GM23248 (cell line): ENCODE data around the gene ZSCAN9. TPM values are rescaled to one million over a fixed set of nuclear protein-coding genes. Genes with fewer than 3 reads are reported as not detected.

Experiments used
- DNase-seq: peaks from one replicate; pipeline ENCODE4 v3.0.0-alpha.2; 2015
- H2AFZ ChIP-seq: fragments of 200-600 bp; sonication (generic); 2 replicates; pipeline ENCODE4 v1.6.1; 2016; ENCODE audit warnings: antibody characterized with exemption
- H3F3A ChIP-seq: fragments of 200-600 bp; sonication (generic); 2 replicates; pipeline ENCODE4 v1.6.1; 2016; ENCODE audit warnings: mild to moderate bottlenecking, antibody characterized with exemption, mixed run types; ENCODE audit not compliant: insufficient read depth
- H3K27ac ChIP-seq: fragments of 200-600 bp; sonication (generic); 2 replicates; pipeline ENCODE4 v1.5.1; 2016; ENCODE audit warnings: mild to moderate bottlenecking
- H3K27me3 ChIP-seq: fragments of 200-600 bp; sonication (generic); replicated peaks from 2 replicates; pipeline ENCODE4 v1.6.1; 2016; ENCODE audit warnings: mild to moderate bottlenecking; ENCODE audit not compliant: insufficient read depth
- H3K36me3 ChIP-seq: fragments of 200-600 bp; sonication (generic); 2 replicates; pipeline ENCODE4 v1.6.1; 2016; ENCODE audit warnings: low read depth, mild to moderate bottlenecking
- H3K4me1 ChIP-seq: fragments of 200-600 bp; sonication (generic); 2 replicates; pipeline ENCODE4 v1.6.1; 2016; ENCODE audit warnings: mild to moderate bottlenecking; ENCODE audit not compliant: insufficient read depth
- H3K4me2 ChIP-seq: fragments of 200-600 bp; sonication (generic); one replicate; pipeline ENCODE4 v1.6.1; 2016; ENCODE audit warnings: mild to moderate bottlenecking; ENCODE audit not compliant: unreplicated experiment
- H3K4me3 ChIP-seq: fragments of 200-600 bp; sonication (generic); 2 replicates; pipeline ENCODE4 v1.5.1; 2016; ENCODE audit warnings: mild to moderate bottlenecking
- H3K79me2 ChIP-seq: fragments of 200-600 bp; sonication (generic); 2 replicates; pipeline ENCODE4 v1.6.1; 2016; ENCODE audit warnings: mild to moderate bottlenecking; ENCODE audit not compliant: insufficient read depth
- H3K9ac ChIP-seq: fragments of 200-600 bp; sonication (generic); 2 replicates; pipeline ENCODE4 v1.6.1; 2016; ENCODE audit warnings: mild to moderate bottlenecking
- H3K9me2 ChIP-seq: fragments of 200-600 bp; sonication (generic); 2 replicates; pipeline ENCODE4 v1.6.1; 2016; ENCODE audit warnings: mixed run types, mild to moderate bottlenecking, moderate library complexity; ENCODE audit not compliant: insufficient read depth
- H3K9me3 ChIP-seq: fragments of 200-600 bp; sonication (generic); one replicate; pipeline ENCODE4 v1.6.1; 2017; ENCODE audit warnings: low read depth
- H4K20me1 ChIP-seq: fragments of 200-600 bp; sonication (generic); 2 replicates; pipeline ENCODE4 v1.6.0; 2016; ENCODE audit not compliant: insufficient read depth
- EZH2 ChIP-seq: fragments of 200-600 bp; sonication (generic); IDR thresholded peaks from 2 replicates; pipeline ENCODE4 v1.6.1; 2018; ENCODE audit warnings: antibody characterized with exemption, mild to moderate bottlenecking; ENCODE audit not compliant: insufficient read depth, poor library complexity, severe bottlenecking
- EZH2phosphoT487 ChIP-seq: fragments of 200-600 bp; sonication (generic); IDR thresholded peaks from 2 replicates; pipeline ENCODE4 v1.6.1; 2018; ENCODE audit warnings: antibody characterized with exemption, moderate library complexity, mild to moderate bottlenecking, low read depth; ENCODE audit not compliant: insufficient read depth
- WGBS, 2 experiments: methylation state at CpG; one replicate each; pipeline ENCODE4 v1.1.6; 2015 to 2017; ENCODE audit warnings: low lambda C conversion rate in 2 of 2, low coverage in 1 of 2; ENCODE audit errors: missing lambda C conversion rate in 2 of 2; 5-methylcytosine and 5-hydroxymethylcytosine counted together
- in situ Hi-C: fragments of 300-500 bp; cut with MboI; formaldehyde crosslinking; loops from 2 replicates; pipeline ENCODE4 v1.15.0; 2020
- polyA plus RNA-seq: library from polyadenylated mRNA; unstranded; fragments of >200 nt; fragmentation: Nextera tagmentation; extraction: Ambion mirVana; gene quantifications from 2 replicates; pipeline ENCODE4 v1.2.1, GENCODE V29; 2016
- total RNA-seq: library from RNA; depleted of rRNA; stranded (reverse); fragments of >200 nt; shearing (Covaris generic); gene quantifications from 2 replicates; pipeline ENCODE4 v1.2.3, GENCODE V29; 2014

Gene ZSCAN9
- total and polyA plus RNA-seq, 2 experiments from 2014 or later, result 5.8 to 7.3 TPM

DNA sequence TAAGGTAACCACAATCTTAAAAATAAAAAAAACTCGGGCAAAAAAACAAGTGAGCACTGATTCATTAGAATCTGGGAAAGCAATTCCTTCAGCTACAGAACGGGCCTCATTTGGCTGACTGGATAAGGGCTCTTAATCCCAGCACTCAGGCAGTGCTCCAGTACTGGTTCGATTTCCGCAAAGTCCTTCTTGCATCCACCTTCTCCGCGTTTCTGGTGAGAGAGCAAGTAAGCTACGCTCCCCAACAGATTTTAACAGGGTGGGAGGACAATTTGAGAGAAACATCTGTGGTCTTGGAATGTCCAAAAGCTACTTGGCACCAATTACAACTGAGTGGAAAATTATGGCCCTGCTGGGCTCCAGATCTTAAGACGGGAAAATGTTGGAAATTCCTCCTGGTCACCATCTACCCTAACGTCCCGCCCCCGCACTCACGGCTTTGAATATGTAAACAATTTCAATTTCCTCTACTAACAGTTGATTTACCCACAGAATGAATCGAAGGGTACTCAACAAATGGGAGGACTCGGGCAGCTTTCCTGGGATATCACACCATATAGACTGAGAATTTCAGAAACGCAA is 18.1 kb upstream of the ZSCAN9 start:
- H3K79me2 ChIP-seq, result no peaks in the 10 kb centered on the region
- H3K36me3 ChIP-seq, result no peaks in the 10 kb centered on the region
- peak overlapping the region; percentile 87 for H2AFZ ChIP-seq
- H3K27me3 ChIP-seq, result peaks cover 64% of the 10 kb centered on the region
- no peaks in the 10 kb centered on the region for H3F3A ChIP-seq
- peak overlapping the region; percentile 89 for H3K4me2 ChIP-seq
- H4K20me1 ChIP-seq, result no peaks in the 10 kb centered on the region
- TF ChIP-seq EZH2, result no peak
- no peak for TF ChIP-seq EZH2phosphoT487
- H3K9me3 ChIP-seq, result no peaks in the 10 kb centered on the region
- no peaks in the 10 kb centered on the region for H3K4me1 ChIP-seq
- H3K4me3 ChIP-seq, result peak overlapping the region; percentile 76
- DNase-seq, result peak; percentile 14
- peak overlapping the region; percentile 39; the same call in 1 of the 2 replicates for H3K9ac ChIP-seq
- WGBS, 2 experiments, result 15 to 20% methylated on average over 15 of the region's 15 CpGs
- H3K9me2 ChIP-seq, result no peaks in the 10 kb centered on the region
- no peak overlapping the region for H3K27ac ChIP-seq
- in situ Hi-C loops, result no loop called here

DNA sequence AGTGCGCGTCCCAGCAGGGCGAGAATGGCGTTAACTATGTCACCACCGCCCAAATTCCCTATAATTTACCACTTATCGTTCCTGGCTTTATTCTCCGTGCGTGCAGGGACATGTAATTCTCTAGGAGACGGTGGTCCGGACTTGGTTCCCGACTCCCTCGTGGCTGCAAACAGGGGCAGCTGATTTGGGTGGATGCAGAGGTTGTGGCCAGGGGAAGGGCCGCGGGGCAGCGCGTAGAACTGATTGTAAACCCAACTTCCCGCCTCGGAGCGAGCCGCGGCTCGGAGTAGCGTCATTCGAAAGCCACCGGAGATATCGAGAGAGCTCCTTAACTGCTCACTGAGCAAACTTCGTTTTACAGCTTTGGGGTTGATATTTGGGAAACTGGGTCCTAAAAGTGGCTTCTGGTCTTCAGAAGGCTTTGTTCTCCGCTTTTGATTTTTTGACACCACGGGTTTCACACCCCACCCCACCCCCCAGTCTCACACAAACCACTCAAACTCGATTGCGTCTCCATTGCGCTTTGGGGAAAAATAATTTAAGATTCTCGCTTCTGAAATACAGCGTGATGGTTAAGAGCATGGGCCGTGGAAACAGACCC is 17.5 kb upstream of the ZSCAN9 start:
- Histone ChIP-seq H3K79me2 (no peaks in the 10 kb centered on the region), H3K36me3 (no peaks in the 10 kb centered on the region), H3K9me3 (no peaks in the 10 kb centered on the region), H3F3A (no peaks in the 10 kb centered on the region), H3K27ac (no peak overlapping the region), H2AFZ (peak overlapping the region; percentile 87), H3K4me1 (no peaks in the 10 kb centered on the region), H3K9me2 (no peaks in the 10 kb centered on the region), H3K4me3 (peak overlapping the region; percentile 76), H4K20me1 (no peaks in the 10 kb centered on the region), H3K4me2 (peak overlapping the region; percentile 89), H3K27me3 (peaks cover 64% of the 10 kb centered on the region), H3K9ac (peak overlapping the region; percentile 39; the same call in 1 of the 2 replicates)
- TF ChIP-seq EZH2, result no peak
- TF ChIP-seq EZH2phosphoT487, result no peak
- in situ Hi-C loops, result no loop called here
- peak; percentile 66 for DNase-seq
- 1 to 2% methylated on average over 35 of the region's 35 CpGs for WGBS, 2 experiments

DNA sequence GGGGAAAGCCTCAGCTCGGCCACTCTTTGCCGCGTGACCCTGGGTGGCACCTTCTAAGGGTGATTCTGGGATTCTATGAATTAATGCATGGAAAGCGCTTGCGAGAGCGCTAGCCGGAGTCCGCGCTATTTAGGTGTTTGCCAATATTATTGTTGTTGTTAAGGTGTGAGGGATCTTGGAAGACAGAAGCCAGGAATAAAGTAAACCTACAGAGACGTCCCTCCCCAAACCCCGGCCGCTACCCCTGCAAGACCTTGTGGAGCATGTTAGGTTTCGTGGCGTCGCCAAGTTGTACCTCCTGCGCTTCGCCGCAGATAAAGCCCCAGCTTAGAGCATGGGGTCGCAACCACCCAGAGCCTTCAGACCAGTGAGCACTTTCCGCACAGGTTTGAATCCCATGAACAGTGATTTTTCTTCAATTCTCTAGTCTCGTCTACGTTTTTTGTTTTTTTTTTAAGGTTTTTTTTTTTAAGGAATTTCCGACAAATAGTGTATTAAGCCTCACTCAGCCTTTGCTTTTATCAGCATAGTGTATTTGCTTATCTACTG is 16.9 kb upstream of the ZSCAN9 start:
- Histone ChIP-seq H4K20me1 (no peaks in the 10 kb centered on the region), H3K9me3 (no peaks in the 10 kb centered on the region), H3K27me3 (peaks cover 64% of the 10 kb centered on the region), H3K4me2 (peak overlapping the region; percentile 89), H3K9me2 (no peaks in the 10 kb centered on the region), H3K36me3 (no peaks in the 10 kb centered on the region), H3K4me1 (peaks cover 2% of the 10 kb centered on the region; the same call in 1 of the 2 replicates), H3F3A (peaks cover 2% of the 10 kb centered on the region), H3K79me2 (no peaks in the 10 kb centered on the region), H3K4me3 (peak overlapping the region; percentile 76), H3K9ac (peak overlapping the region; percentile 39; the same call in 1 of the 2 replicates), H3K27ac (no peak overlapping the region), H2AFZ (peak overlapping the region; percentile 87)
- in situ Hi-C loops, result no loop called here
- WGBS, 2 experiments, result 19 to 21% methylated on average over 23 of the region's 23 CpGs
- DNase-seq, result peak; percentile 10
- TF ChIP-seq EZH2 (peak; percentile 54), EZH2phosphoT487 (0 out of 2 replicates have a peak, but pooled peaks have one; percentile 37)

DNA sequence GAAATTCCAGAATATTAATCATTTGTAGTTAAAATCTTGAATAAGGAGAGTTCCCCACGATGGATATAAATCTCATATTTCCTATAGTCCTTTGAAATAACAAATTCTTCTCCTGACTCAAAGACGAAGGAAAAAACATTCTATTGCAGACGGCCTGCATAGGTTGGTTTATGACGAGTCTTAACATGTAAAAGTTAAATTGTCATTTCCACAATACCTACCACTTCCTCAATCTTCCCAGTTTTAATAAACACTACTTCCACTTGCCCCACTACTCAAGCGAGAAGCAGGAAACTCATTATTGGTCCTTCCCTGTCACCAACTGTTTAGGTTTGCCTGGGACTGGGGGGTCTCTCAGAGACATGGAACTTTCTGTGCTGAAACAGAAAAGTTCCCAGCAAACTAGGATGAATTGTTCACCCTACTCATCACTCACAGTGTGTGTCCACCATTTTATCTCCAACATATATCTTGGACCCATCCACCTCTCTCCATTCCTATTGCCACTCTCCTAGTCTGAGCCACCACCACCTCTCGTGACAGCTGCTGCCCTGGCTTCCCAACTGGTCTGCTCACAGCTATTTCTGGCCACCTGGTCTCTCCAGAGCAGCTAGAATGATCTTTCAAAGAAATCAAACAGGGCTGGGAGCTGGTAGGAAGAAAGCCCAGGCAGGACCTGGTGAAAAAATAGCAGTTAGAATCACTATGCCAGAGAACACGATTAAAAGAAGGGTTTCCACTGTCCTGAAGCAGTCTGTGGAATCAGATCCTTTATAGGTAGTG is 15.1 kb upstream of the ZSCAN9 start:
- H3K9me3 ChIP-seq, result no peaks in the 10 kb centered on the region
- H3K27me3 ChIP-seq, result peaks cover 64% of the 10 kb centered on the region
- H3K9me2 ChIP-seq, result no peaks in the 10 kb centered on the region
- H3K79me2 ChIP-seq, result no peaks in the 10 kb centered on the region
- TF ChIP-seq EZH2phosphoT487, result no peak
- TF ChIP-seq EZH2, result no peak
- peaks cover 14% of the 10 kb centered on the region for H3F3A ChIP-seq
- no peak overlapping the region for H3K4me2 ChIP-seq
- H3K4me3 ChIP-seq, result no peak overlapping the region
- in situ Hi-C loops, result no loop called here
- H3K36me3 ChIP-seq, result no peaks in the 10 kb centered on the region
- no peak overlapping the region for H3K27ac ChIP-seq
- H4K20me1 ChIP-seq, result no peaks in the 10 kb centered on the region
- 49 to 51% methylated on average over 7 of the region's 7 CpGs for WGBS, 2 experiments
- no peak overlapping the region for H3K9ac ChIP-seq
- H2AFZ ChIP-seq, result no peak overlapping the region
- H3K4me1 ChIP-seq, result peaks cover 7% of the 10 kb centered on the region
- no peak for DNase-seq
